AG09319 (cell line): ENCODE results near the gene C1QTNF4.
"Not testable (repeated sequence)": the region's sequence is repeated elsewhere in the genome, so short reads cannot be mapped to it uniquely, and the experiment has no call there.

Experiments used
- DNase-seq: peaks from one replicate; pipeline ENCODE4 v3.0.0-alpha.2; 2010; ENCODE audit warnings: low read depth; ENCODE audit errors: extremely low read depth
- CTCF ChIP-seq: IDR thresholded peaks from 2 replicates; pipeline ENCODE4 v1.5.1; 2011; ENCODE audit warnings: low read depth, mild to moderate bottlenecking, inconsistent platforms, low read length, moderate library complexity

The C1QTNF4 gene

DNA sequence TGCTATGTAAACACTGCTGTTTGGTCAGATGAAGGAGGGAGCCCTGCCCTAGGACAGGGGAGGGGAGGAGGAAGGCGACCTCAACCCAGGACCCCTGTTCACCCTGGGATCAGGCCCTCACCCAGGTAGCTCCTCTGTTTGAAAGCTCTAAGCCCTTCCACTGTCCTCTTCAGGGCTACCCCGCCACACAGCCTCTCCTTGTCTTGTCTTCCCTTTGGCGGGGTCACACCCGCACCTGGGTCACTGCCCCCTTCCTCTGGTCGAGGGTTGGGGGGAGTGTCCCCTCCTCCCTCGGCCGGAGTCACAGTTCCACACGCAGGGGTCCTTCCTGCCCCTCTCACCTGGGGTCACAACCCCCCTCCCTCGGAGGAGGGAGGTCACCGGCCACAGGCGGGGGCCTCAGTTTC lies 29.3 kb downstream of the C1QTNF4 start:
- DNase-seq, result no peak
- no peak for TF ChIP-seq CTCF

DNA sequence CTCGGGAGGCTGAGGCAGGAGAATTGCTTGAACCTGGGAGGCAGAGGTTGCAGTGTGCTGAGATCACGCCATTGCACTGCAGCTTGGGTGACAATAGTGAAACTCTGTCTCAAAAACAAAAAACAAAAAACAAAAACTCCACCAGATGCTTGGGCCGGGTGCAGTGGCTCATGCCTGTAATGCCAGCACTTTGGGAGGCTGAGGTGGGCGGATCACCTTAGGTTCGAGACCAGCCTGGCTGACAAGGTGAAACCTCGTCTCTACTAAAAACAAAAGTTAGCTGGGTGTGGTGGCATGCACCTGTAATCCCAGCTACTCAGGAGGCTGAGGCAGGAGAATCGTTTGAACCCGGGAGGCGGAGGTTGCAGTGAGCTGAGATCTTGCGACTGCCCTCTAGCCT lies 29.8 kb downstream of the C1QTNF4 start:
- not testable (repeated sequence) for DNase-seq

GRCh38 chr11:47562393-47562792 lies 31.8 kb downstream of the C1QTNF4 start:
- not testable (repeated sequence) for DNase-seq

DNA sequence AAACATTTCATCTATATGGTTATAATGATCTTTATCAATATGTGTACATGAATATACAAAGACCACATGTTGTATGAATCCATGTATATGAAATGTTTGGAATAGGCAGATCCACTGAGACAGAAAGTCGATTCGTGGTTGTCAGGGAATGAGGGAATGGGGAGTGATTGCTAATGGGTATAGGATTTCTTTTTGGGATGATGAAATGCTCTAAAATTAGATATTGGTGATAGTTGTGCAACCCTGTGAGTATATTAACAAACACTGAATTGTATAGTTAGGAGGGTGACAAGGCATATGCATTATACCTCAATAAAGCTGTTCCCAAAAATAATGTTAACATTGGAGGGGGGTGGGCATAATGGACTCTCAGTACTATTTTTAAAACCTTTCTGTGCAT lies 33.8 kb downstream of the C1QTNF4 start:
- DNase-seq, result no peak
- no peak for TF ChIP-seq CTCF

DNA sequence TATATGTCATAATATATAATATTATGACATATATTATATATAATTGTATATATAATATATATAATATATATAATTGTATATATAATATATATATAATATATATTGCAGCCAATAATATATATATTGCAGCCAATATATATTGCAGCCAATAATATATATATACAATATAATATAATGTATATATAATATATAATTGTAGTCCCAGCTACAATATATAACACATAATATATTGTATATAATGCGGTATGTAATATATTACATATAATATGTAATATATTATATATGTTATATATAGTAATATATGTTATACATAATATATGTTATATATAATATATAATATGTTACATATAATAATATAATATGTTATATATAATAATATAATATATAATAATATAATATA lies 35.5 kb downstream of the C1QTNF4 start:
- DNase-seq, result no peak
- TF ChIP-seq CTCF, result no peak

DNA sequence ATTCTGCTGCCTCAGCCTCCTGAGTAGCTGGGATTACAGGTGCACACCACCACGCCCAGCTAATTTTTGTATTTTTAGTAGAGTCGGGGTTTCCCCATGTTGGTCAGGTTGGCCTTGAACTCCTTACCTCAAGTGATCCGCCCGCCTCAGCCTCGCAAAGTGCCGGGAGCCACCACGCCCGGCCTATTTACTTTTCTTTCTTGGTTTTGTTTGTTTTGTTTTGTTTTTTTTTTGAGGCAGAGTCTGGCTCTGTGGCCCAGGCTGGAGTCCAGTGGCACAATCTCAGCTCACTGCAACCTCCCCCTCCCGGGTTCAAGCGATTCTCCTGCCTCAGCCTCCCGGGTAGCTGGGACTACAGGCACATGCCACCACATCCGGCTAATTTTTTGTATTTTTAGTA lies 37.2 kb downstream of the C1QTNF4 start:
- DNase-seq, result not testable (repeated sequence)

- no peak for DNase-seq
- TF ChIP-seq CTCF, result no peak
Observed at GRCh38 chr11:47553406-47553743, 40.8 kb downstream of the C1QTNF4 start.

- DNase-seq, result peak; percentile 77
- peak; percentile 52 for TF ChIP-seq CTCF
Observed at GRCh38 chr11:47552566-47553405, 41.4 kb downstream of the C1QTNF4 start, which contains the start of gene CELF1. CELF1 (minus strand) TSS chr11:47553132; CDS start chr11:47499523, 53,609 bp downstream.

DNA sequence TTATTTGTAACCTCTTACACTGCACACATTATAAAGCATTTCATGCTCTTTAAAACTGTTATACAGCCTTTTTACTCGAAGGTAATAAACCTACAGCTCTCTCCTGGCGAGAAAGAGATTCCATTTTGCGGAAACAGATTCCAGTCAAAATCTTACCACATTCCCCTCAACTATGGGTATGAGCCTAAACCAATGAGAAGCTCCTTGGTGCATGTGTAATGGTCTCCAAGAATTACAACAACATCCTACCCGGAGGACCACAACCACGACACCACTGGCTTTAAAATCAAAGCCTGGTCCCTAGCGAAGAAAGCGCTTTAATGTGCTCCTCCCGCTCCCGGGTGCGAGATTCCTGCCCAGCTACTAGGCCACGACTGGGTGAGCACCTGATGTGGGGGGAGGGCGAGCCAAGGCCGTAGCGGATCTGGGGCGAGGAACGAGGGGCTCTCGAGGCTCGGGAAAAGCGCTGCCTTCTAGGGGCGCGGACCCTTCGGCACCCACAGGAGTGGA lies 42.1 kb downstream of the C1QTNF4 start:
- no peak for TF ChIP-seq CTCF
- DNase-seq, result no peak
